Astrocyte (in vitro differentiated cells and primary cell): ENCODE data around the gene ASCL2. TPM values are rescaled to one million over a fixed set of nuclear protein-coding genes. Genes with fewer than 3 reads are reported as not detected.

Source experiments
- DNase-seq: peaks from one replicate; pipeline ENCODE4 v3.0.0-alpha.2; 2010; ENCODE audit warnings: low read depth
- FAIRE-seq: peaks from 2 replicates; lab custom pipeline; 2011; peaks lifted over from hg19 to GRCh38; lab: Jason Lieb, UNC
- H2AFZ ChIP-seq: 2 replicates; pipeline ENCODE4 v1.6.0; 2012; ENCODE audit warnings: low read depth, low read length, inconsistent platforms
- H3K27ac ChIP-seq: 2 replicates; pipeline ENCODE4 v1.5.1; 2011; ENCODE audit warnings: low read depth, low read length, inconsistent platforms
- H3K27me3 ChIP-seq: 2 replicates; pipeline ENCODE4 v1.6.0; 2011; ENCODE audit warnings: low read length, inconsistent platforms; ENCODE audit not compliant: insufficient read depth
- H3K36me3 ChIP-seq: 2 replicates; pipeline ENCODE4 v1.5.1; 2011; ENCODE audit warnings: low read length, inconsistent platforms; ENCODE audit not compliant: insufficient read depth
- H3K4me1 ChIP-seq: 2 replicates; pipeline ENCODE4 v1.5.1; 2011; ENCODE audit warnings: low read length, inconsistent platforms; ENCODE audit not compliant: insufficient read depth
- H3K4me2 ChIP-seq: 2 replicates; pipeline ENCODE4 v1.6.0; 2012; ENCODE audit warnings: low read length, inconsistent platforms
- H3K4me3 ChIP-seq: 2 replicates; pipeline ENCODE4 v1.5.1; 2011; ENCODE audit warnings: low read depth, mild to moderate bottlenecking, low read length, inconsistent platforms; ENCODE audit not compliant: insufficient read depth
- H3K79me2 ChIP-seq: 2 replicates; pipeline ENCODE4 v1.6.0; 2012; ENCODE audit warnings: mild to moderate bottlenecking, low read length, inconsistent platforms; ENCODE audit not compliant: insufficient read depth
- H3K9ac ChIP-seq: 2 replicates; pipeline ENCODE4 v1.6.0; 2012; ENCODE audit warnings: mild to moderate bottlenecking, low read length, inconsistent platforms
- H3K9me3 ChIP-seq: 2 replicates; pipeline ENCODE4 v1.5.1; 2012; ENCODE audit warnings: low read depth, mild to moderate bottlenecking, low read length, inconsistent platforms; ENCODE audit not compliant: insufficient read depth
- H4K20me1 ChIP-seq: 2 replicates; pipeline ENCODE4 v1.6.0; 2012; ENCODE audit warnings: low read length, inconsistent platforms; ENCODE audit not compliant: insufficient read depth
- H3K27ac Mint-ChIP-seq: one replicate; pipeline ENCODE4 v1.8.0; 2021; ENCODE audit warnings: mild to moderate bottlenecking, mixed read lengths; ENCODE audit not compliant: unreplicated experiment
- H3K27me3 Mint-ChIP-seq: one replicate; pipeline ENCODE4 v1.8.0; 2021; ENCODE audit warnings: low read depth, mixed read lengths; ENCODE audit not compliant: unreplicated experiment
- H3K36me3 Mint-ChIP-seq: one replicate; pipeline ENCODE4 v1.8.0; 2021; ENCODE audit warnings: low read depth, mixed read lengths; ENCODE audit not compliant: unreplicated experiment
- H3K4me1 Mint-ChIP-seq: one replicate; pipeline ENCODE4 v1.8.0; 2021; ENCODE audit warnings: low read depth, mixed read lengths; ENCODE audit not compliant: unreplicated experiment
- H3K4me3 Mint-ChIP-seq: one replicate; pipeline ENCODE4 v1.8.0; 2021; ENCODE audit warnings: mild to moderate bottlenecking, moderate library complexity, mixed read lengths; ENCODE audit not compliant: unreplicated experiment
- H3K9me3 Mint-ChIP-seq: one replicate; pipeline ENCODE4 v1.8.0; 2021; ENCODE audit warnings: mild to moderate bottlenecking, mixed read lengths; ENCODE audit not compliant: unreplicated experiment
- CTCF ChIP-seq: IDR thresholded peaks from 2 replicates; pipeline ENCODE4 v1.5.1; 2011; ENCODE audit warnings: low read depth, mild to moderate bottlenecking, inconsistent platforms, low read length, moderate library complexity; ENCODE audit not compliant: insufficient read depth
- EZH2 ChIP-seq: IDR thresholded peaks from 2 replicates; pipeline ENCODE4 v1.6.1; 2012; ENCODE audit warnings: mild to moderate bottlenecking, low read length, inconsistent platforms; ENCODE audit not compliant: insufficient read depth
- total RNA-seq: library from RNA; stranded (reverse); gene quantifications from 2 replicates; pipeline ENCODE4 v1.2.1, GENCODE V29; 2021

The ASCL2 gene
- total RNA-seq, 1 donor from 2014 or later: not detected

DNA sequence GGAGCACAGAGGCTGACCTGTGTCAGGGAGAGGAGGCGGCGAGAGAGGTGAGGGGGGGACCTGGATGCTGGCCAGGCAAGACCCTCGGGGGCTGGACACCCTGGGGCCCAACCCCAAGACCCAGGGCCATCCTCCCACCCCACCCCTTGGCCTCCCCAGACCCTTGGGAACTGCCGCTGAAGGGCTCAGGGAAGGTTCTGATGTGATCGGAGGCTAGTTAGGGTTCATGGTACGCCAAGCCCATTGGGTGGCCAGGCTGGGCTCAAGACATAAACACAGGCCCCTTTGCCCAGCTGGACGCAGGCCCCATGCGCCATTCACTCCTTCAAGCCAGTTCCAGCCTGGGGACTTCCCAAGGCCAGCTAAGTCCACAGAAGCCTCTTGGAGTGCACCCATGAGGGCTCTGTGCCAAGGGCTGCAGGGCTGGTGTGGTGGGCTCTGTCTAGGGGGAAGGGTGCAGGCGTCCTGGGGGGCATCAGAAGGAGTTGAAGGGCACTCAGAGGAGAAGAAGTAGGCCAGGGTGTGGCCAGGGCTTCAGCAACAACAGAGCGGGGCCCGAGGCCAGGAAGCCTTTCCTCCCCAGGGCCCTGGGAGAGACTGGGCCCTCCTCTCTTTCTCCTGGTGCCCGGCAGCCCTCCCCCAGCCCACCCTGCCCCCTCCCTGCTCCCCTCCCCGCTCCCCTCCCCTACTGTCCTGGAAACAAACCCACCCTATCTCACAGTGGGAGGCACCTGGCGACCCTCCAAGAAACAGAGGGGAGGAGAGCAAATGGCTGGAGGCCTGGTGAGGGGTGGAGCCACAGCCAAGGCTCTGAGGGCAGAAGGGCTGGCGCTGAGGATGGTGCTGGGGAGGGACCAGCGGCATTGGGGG lies 44.4 kb upstream of the ASCL2 start:
- FAIRE-seq (no peak), DNase-seq (peak; percentile 66)
- peak overlapping the region; percentile 60 for H2AFZ ChIP-seq
- no peak overlapping the region for H3K27ac ChIP-seq
- Mint-ChIP-seq H3K9me3 (peaks cover 4% of the 10 kb centered on the region), H3K4me3 (no peak overlapping the region), H3K4me1 (no peaks in the 10 kb centered on the region), H3K36me3 (peaks cover 8% of the 10 kb centered on the region), H3K27ac (no peak overlapping the region), H3K27me3 (peaks cover 18% of the 10 kb centered on the region)
- no peak overlapping the region for H3K9ac ChIP-seq
- no peak overlapping the region for H3K4me2 ChIP-seq
- H3K4me1 ChIP-seq: peaks cover 16% of the 10 kb centered on the region
- H3K27me3 ChIP-seq: no peaks in the 10 kb centered on the region
- no peaks in the 10 kb centered on the region for H3K9me3 ChIP-seq
- TF ChIP-seq CTCF: no peak
- no peak for TF ChIP-seq EZH2
- H3K36me3 ChIP-seq: no peaks in the 10 kb centered on the region
- H4K20me1 ChIP-seq: no peaks in the 10 kb centered on the region
- no peak overlapping the region for H3K4me3 ChIP-seq
- no peaks in the 10 kb centered on the region for H3K79me2 ChIP-seq

DNA sequence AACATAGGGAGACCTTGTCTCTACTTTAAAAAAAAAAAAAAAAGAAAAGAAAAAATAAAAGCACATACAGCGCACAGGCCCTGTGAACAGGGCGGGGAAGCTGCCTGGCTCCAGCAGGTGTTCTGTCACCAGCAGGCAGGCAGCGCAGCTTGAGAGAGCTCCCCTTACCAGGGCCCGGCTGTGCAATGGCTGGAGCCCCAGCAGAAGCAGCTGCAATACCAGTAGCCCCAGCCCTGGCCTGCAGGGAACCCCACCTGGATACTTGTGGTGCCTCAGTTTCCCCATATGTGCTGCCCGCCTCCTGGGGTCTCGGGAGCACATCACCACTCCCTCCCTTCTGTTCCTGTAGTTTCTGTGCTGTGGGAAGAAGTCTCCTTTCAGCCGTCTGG lies 43.7 kb upstream of the ASCL2 start:
- H3K4me3 Mint-ChIP-seq: no peak overlapping the region
- H3K9me3 Mint-ChIP-seq: peaks cover 4% of the 10 kb centered on the region

More for the DNA sequence above, 43.7 kb upstream of the ASCL2 start:
- TF ChIP-seq EZH2 (no peak), CTCF (no peak)
- Mint-ChIP-seq H3K4me1 (no peaks in the 10 kb centered on the region), H3K27ac (no peak overlapping the region), H3K27me3 (peaks cover 16% of the 10 kb centered on the region), H3K36me3 (peaks cover 8% of the 10 kb centered on the region)
- no peak for DNase-seq
- no peaks in the 10 kb centered on the region for H3K9me3 ChIP-seq
- H3K36me3 ChIP-seq: no peaks in the 10 kb centered on the region
- H3K27ac ChIP-seq: no peak overlapping the region
- H3K27me3 ChIP-seq: no peaks in the 10 kb centered on the region
- H3K4me3 ChIP-seq: no peak overlapping the region
- no peak overlapping the region for H3K9ac ChIP-seq
- H3K4me1 ChIP-seq: peaks cover 16% of the 10 kb centered on the region
- H3K4me2 ChIP-seq: no peak overlapping the region
- no peaks in the 10 kb centered on the region for H3K79me2 ChIP-seq
- no peak overlapping the region for H2AFZ ChIP-seq
- FAIRE-seq: no peak
- no peaks in the 10 kb centered on the region for H4K20me1 ChIP-seq
